ENCODE data around the gene VN1R2.

DNA sequence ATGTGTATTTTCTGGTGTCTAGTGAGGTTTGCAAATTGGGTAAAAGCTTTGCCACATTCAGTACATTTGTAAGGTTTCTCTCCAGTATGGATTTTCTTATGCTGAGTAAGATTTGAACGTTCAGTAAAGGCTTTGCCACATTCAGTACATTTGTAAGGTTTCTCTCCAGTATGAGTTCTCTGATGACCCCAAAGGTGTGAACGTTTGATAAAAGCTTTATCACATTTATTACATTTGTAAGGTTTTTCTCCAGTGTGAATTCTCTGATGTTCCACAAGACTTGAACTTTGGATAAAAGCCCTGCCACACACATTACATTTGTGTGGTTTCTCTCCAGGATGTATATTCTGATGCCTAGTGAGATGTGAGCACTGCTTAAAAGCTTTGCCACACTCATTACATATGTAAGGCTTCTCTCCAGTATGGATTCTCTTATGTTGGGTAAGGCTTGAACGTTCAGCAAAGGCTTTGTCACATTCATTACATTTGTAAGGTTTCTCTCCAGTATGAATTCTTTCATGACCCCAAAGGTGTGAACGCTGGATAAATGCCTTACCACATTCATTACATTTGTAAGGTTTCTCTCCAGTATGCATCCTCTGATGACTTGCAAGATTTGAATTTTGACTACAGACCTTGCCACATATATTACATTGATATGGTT, 20.8 kb upstream of the VN1R2 start:
- no peak for TF ChIP-seq CTCF (conservative IDR thresholded peaks at IDR 0.05; ENCODE audit: low read depth in 2 of 2)
- no peak for TF ChIP-seq EZH2 (IDR thresholded peaks at IDR 0.05; ENCODE audit: low read depth, unreplicated experiment)
- no peak for TF ChIP-seq EZH2phosphoT487 (IDR thresholded peaks at IDR 0.05; ENCODE audit: unreplicated experiment)
- TF ChIP-seq POLR2AphosphoS5 (IDR thresholded peaks at IDR 0.05; ENCODE audit: low read depth): no peak
